Activated CD4-positive, alpha-beta T cell treated with anti-CD3 and anti-CD28 coated beads for 36 hours (primary cell): ENCODE results near the gene BCAS3. TPM values are rescaled to one million over a fixed set of nuclear protein-coding genes. Genes with fewer than 3 reads are reported as not detected.

Experiments
- ATAC-seq: fragments of 200-7000 bp; cut with Tn5 transposase; one replicate; pipeline ENCODE4 v1.10.0; 2021; ENCODE audit warnings: mild to moderate bottlenecking, moderate library complexity
- CTCF ChIA-PET: fragments of 350-600 bp; sonication (Branson Sonifier 250); formaldehyde crosslinking; loops from one replicate; lab custom pipeline; 2021; ENCODE audit warnings: antibody characterized with exemption; lab: Charles Lee
- POLR2A ChIA-PET: fragments of 350-600 bp; sonication (Branson Sonifier 250); formaldehyde crosslinking; loops from one replicate; lab custom pipeline; 2021; ENCODE audit warnings: antibody characterized with exemption, inconsistent platforms; lab: Charles Lee
- DNase-seq: peaks from one replicate; pipeline ENCODE4 v3.0.0-alpha.2; 2020
- H3K27ac Mint-ChIP-seq: one replicate; pipeline ENCODE4 v1.8.0; 2021; ENCODE audit warnings: mixed read lengths
- H3K27me3 Mint-ChIP-seq: one replicate; pipeline ENCODE4 v1.8.0; 2021; ENCODE audit warnings: mixed read lengths
- H3K36me3 Mint-ChIP-seq: one replicate; pipeline ENCODE4 v1.8.0; 2021; ENCODE audit warnings: low read depth, mixed read lengths
- H3K4me1 Mint-ChIP-seq: one replicate; pipeline ENCODE4 v1.8.0; 2021; ENCODE audit warnings: mixed read lengths
- H3K4me3 Mint-ChIP-seq: one replicate; pipeline ENCODE4 v1.8.0; 2021; ENCODE audit warnings: mild to moderate bottlenecking, moderate library complexity, mixed read lengths
- H3K9me3 Mint-ChIP-seq: one replicate; pipeline ENCODE4 v1.8.0; 2021; ENCODE audit warnings: low read depth, mixed read lengths
- intact Hi-C, 2 experiments: fragments of 100-400 bp; cut with DNase I in 1 of 2; cut with micrococcal nuclease in 1 of 2; formaldehyde crosslinking; loops; one replicate each; pipeline versions ENCODE4 v1.14.2 to v1.15.1; 2022 to 2024; cut with DNase I, micrococcal nuclease
- total RNA-seq, 2 experiments: library from RNA; stranded (reverse); gene quantifications; one replicate each; pipeline ENCODE4 v1.2.3, GENCODE V29; 2021

Gene BCAS3
- total RNA-seq, result 1 to 10 TPM; 7.2 to 7.5 TPM

- Mint-ChIP-seq H3K27ac (peak within 1 kb of the TSS; percentile 84), H3K4me3 (peak within 1 kb of the TSS; percentile 95), H3K36me3 (no peaks in the 10 kb centered on the region), H3K27me3 (no peaks in the 10 kb centered on the region), H3K9me3 (no peaks in the 10 kb centered on the region), H3K4me1 (peaks cover 16% of the 10 kb centered on the region)
- intact Hi-C loops, result loop anchor here (1.0 to 2.0 kb wide), 8 partner anchors 77 to 1387 kb away; partner anchors contain the start of genes PPM1D (in 2 of the 2), APPBP2 (in 1 of the 2), INTS2 (in 1 of the 2) and MED13 (in 1 of the 2)
- DNase-seq (peak; percentile 98), ATAC-seq (peak; percentile 97)
- ChIA-PET CTCF (interaction anchor here (0.7 to 1.0 kb wide), 3 partner anchors 37 to 573 kb away, joined by 3 to 4 read pairs (median 3); partner anchors contain the start of gene PPM1D), POLR2A (interaction anchor here (0.6 to 2.0 kb wide), 5 partner anchors 77 to 285 kb away, joined by 3 to 8 read pairs (median 3); partner anchors contain the start of genes PPM1D and USP32)
These were observed at the start of gene BCAS3 for GRCh38 chr17:60677308-60678117. BCAS3 (plus strand) TSS chr17:60677851.

GRCh38 chr17:60628252-60628889 is 49.3 kb upstream of the BCAS3 start:
- Mint-ChIP-seq H3K4me3 (no peak overlapping the region), H3K9me3 (no peaks in the 10 kb centered on the region), H3K36me3 (peaks cover 9% of the 10 kb centered on the region), H3K4me1 (peaks cover 11% of the 10 kb centered on the region), H3K27ac (no peak overlapping the region), H3K27me3 (no peaks in the 10 kb centered on the region)
- ATAC-seq (no peak), DNase-seq (no peak)
- intact Hi-C loops, result no loop called here
- POLR2A ChIA-PET, result no interaction called here
- CTCF ChIA-PET, result interaction anchor here (0.6 to 2.7 kb wide), 6 partner anchors 8 to 902 kb away, joined by 3 to 12 read pairs (median 4); no protein-coding TSS in a partner anchor

GRCh38 chr17:60629120-60629519 is 48.5 kb upstream of the BCAS3 start:
- Mint-ChIP-seq H3K27ac (no peak overlapping the region), H3K4me3 (no peak overlapping the region), H3K4me1 (peaks cover 11% of the 10 kb centered on the region), H3K9me3 (no peaks in the 10 kb centered on the region), H3K36me3 (peaks cover 9% of the 10 kb centered on the region), H3K27me3 (no peaks in the 10 kb centered on the region)
- ChIA-PET CTCF (interaction anchor here (0.6 to 2.7 kb wide), 6 partner anchors 8 to 903 kb away, joined by 3 to 12 read pairs (median 4); no protein-coding TSS in a partner anchor), POLR2A (no interaction called here)
- DNase-seq (no peak), ATAC-seq (no peak)
- intact Hi-C loops, result no loop called here

GRCh38 chr17:60630352-60630751 is 47.3 kb upstream of the BCAS3 start:
- POLR2A ChIA-PET, result interaction anchor here (0.6 kb wide), 1 partner anchor 13 kb away, joined by 6 read pairs; no protein-coding TSS in a partner anchor

GRCh38 chr17:60631119-60631518 is 46.5 kb upstream of the BCAS3 start:
- no peak for DNase-seq
- intact Hi-C loops, result no loop called here
- Mint-ChIP-seq H3K9me3 (no peaks in the 10 kb centered on the region), H3K4me1 (peaks cover 11% of the 10 kb centered on the region), H3K36me3 (peaks cover 9% of the 10 kb centered on the region), H3K27me3 (no peaks in the 10 kb centered on the region), H3K27ac (no peak overlapping the region), H3K4me3 (no peak overlapping the region)
- CTCF ChIA-PET, result interaction anchor here (0.8 to 2.7 kb wide), 3 partner anchors 7 to 154 kb away, joined by 3 to 12 read pairs (median 3); no protein-coding TSS in a partner anchor
- ATAC-seq, result no peak
- POLR2A ChIA-PET, result no interaction called here

More at GRCh38 chr17:60630352-60630751, 47.3 kb upstream of the BCAS3 start:
- intact Hi-C loops, result no loop called here
- H3K9me3 Mint-ChIP-seq, result no peaks in the 10 kb centered on the region
- H3K27me3 Mint-ChIP-seq, result no peaks in the 10 kb centered on the region
- peaks cover 9% of the 10 kb centered on the region for H3K36me3 Mint-ChIP-seq
- no peak overlapping the region for H3K27ac Mint-ChIP-seq
- ATAC-seq, result no peak
- DNase-seq, result no peak
- H3K4me3 Mint-ChIP-seq, result no peak overlapping the region
- H3K4me1 Mint-ChIP-seq, result peaks cover 11% of the 10 kb centered on the region
- CTCF ChIA-PET, result interaction anchor here (0.8 to 2.7 kb wide), 2 partner anchors 8 to 154 kb away, joined by 3 to 12 read pairs; no protein-coding TSS in a partner anchor

- no peaks in the 10 kb centered on the region for H3K27me3 Mint-ChIP-seq
- no peak overlapping the region for H3K4me3 Mint-ChIP-seq
- H3K36me3 Mint-ChIP-seq, result no peaks in the 10 kb centered on the region
- intact Hi-C loops, result loop anchor here (1.0 to 2.0 kb wide), 4 partner anchors 35 to 216 kb away; partner anchors contain the start of gene PPM1D (in 1 of the 2)
- CTCF ChIA-PET, result interaction anchor here (0.6 to 2.6 kb wide), 38 partner anchors 8 to 1569 kb away, joined by 3 to 14 read pairs (median 4); partner anchors contain the start of gene USP32
- no peak overlapping the region for H3K27ac Mint-ChIP-seq
- POLR2A ChIA-PET, result interaction anchor here (0.6 kb wide), 2 partner anchors 34 to 38 kb away, joined by 4 to 8 read pairs; no protein-coding TSS in a partner anchor
- H3K4me1 Mint-ChIP-seq, result peaks cover 9% of the 10 kb centered on the region
- ATAC-seq (no peak), DNase-seq (no peak)
- H3K9me3 Mint-ChIP-seq, result no peaks in the 10 kb centered on the region
These were observed 40.0 kb upstream of the BCAS3 start for GRCh38 chr17:60637683-60638082.

GRCh38 chr17:60639019-60639330 is 38.7 kb upstream of the BCAS3 start:
- H3K27ac Mint-ChIP-seq, result no peak overlapping the region
- H3K4me1 Mint-ChIP-seq, result peaks cover 9% of the 10 kb centered on the region
- no peak overlapping the region for H3K4me3 Mint-ChIP-seq
- intact Hi-C loops, result loop anchor here (2.0 kb wide), 2 partner anchors 38 to 62 kb away; partner anchors contain the start of gene PPM1D (in 1 of the 2)
- H3K9me3 Mint-ChIP-seq, result no peaks in the 10 kb centered on the region
- no peak for ATAC-seq
- ChIA-PET CTCF (interaction anchor here (0.7 to 2.6 kb wide), 19 partner anchors 9 to 486 kb away, joined by 3 to 14 read pairs (median 5); partner anchors contain the start of gene PPM1D), POLR2A (no interaction called here)
- no peaks in the 10 kb centered on the region for H3K36me3 Mint-ChIP-seq
- no peaks in the 10 kb centered on the region for H3K27me3 Mint-ChIP-seq
- DNase-seq, result no peak

- ATAC-seq, result no peak
- H3K36me3 Mint-ChIP-seq, result no peaks in the 10 kb centered on the region
- H3K9me3 Mint-ChIP-seq, result no peaks in the 10 kb centered on the region
- H3K4me3 Mint-ChIP-seq, result no peak overlapping the region
- intact Hi-C loops, result no loop called here
- H3K4me1 Mint-ChIP-seq, result peaks cover 9% of the 10 kb centered on the region
- DNase-seq, result no peak
- ChIA-PET CTCF (interaction anchor here (0.6 to 2.1 kb wide), 13 partner anchors 8 to 740 kb away, joined by 3 to 14 read pairs (median 3); partner anchors contain the start of gene BCAS3), POLR2A (interaction anchor here (0.7 kb wide), 1 partner anchor 748 kb away, joined by 5 read pairs; no protein-coding TSS in a partner anchor)
- H3K27me3 Mint-ChIP-seq, result no peaks in the 10 kb centered on the region
- H3K27ac Mint-ChIP-seq, result no peak overlapping the region
These were observed 37.1 kb upstream of the BCAS3 start for GRCh38 chr17:60640503-60640902.

GRCh38 chr17:60641126-60641525 is 36.5 kb upstream of the BCAS3 start:
- H3K27me3 Mint-ChIP-seq, result no peaks in the 10 kb centered on the region
- H3K4me1 Mint-ChIP-seq, result peaks cover 9% of the 10 kb centered on the region
- no peak overlapping the region for H3K4me3 Mint-ChIP-seq
- intact Hi-C loops, result no loop called here
- ChIA-PET POLR2A (no interaction called here), CTCF (interaction anchor here (0.6 to 1.6 kb wide), 7 partner anchors 10 to 165 kb away, joined by 3 read pairs; partner anchors contain the start of gene BCAS3)
- ATAC-seq (no peak), DNase-seq (no peak)
- H3K36me3 Mint-ChIP-seq, result no peaks in the 10 kb centered on the region
- no peaks in the 10 kb centered on the region for H3K9me3 Mint-ChIP-seq
- no peak overlapping the region for H3K27ac Mint-ChIP-seq

GRCh38 chr17:60641810-60642220 is 35.8 kb upstream of the BCAS3 start:
- CTCF ChIA-PET, result interaction anchor here (0.8 kb wide), 1 partner anchor 42 kb away, joined by 3 read pairs; no protein-coding TSS in a partner anchor
- intact Hi-C loops, result no loop called here
- Mint-ChIP-seq H3K27me3 (no peaks in the 10 kb centered on the region), H3K4me3 (no peak overlapping the region), H3K4me1 (peaks cover 12% of the 10 kb centered on the region), H3K27ac (no peak overlapping the region), H3K36me3 (no peaks in the 10 kb centered on the region), H3K9me3 (no peaks in the 10 kb centered on the region)
- POLR2A ChIA-PET, result no interaction called here
- ATAC-seq, result peak; percentile 83
- DNase-seq, result peak; percentile 68
